ENCODE results near the gene ADAM19. TPM values are rescaled to one million over a fixed set of nuclear protein-coding genes. Genes with fewer than 3 reads are reported as not detected.

Gene ADAM19
- total and polyA plus RNA-seq, 2 of the 4 experiments (the other 2 are of a cell fraction): 35.5 to 49.2 TPM

DNA sequence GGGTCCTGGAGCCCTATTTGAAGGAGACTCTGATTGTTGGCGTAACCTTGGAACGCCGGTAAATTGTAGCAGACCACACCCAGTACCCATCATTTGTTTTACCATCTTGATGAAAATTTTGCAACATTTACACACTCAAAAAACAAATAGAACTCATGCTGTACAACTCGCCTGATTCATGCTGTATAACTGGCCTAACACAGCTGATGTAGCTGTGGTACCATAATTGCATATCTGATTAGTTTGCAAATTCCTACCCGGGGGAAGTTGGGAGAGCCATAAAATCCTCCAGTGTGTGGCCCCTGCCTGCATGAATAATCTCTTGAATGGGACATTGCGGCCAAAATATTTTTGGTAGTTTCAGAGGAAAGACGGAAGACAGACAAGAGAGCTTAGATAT is 105.9 kb downstream of the ADAM19 start:
- H2BK20ac ChIP-seq (ENCODE audit: low read depth, low read length): no peak overlapping the region
- H3K4me1 ChIP-seq (ENCODE audit: control insufficient read depth, insufficient read depth, low read length): peaks cover 11% of the 10 kb centered on the region; the same call in 1 of the 2 replicates
- no peak overlapping the region for H3K9ac ChIP-seq (ENCODE audit: low read depth, low read length)
- no TSS peak for BruUV-seq (replicated peaks)
- H2AFZ ChIP-seq (replicated peaks; ENCODE audit: low read length, poor library complexity): no peak overlapping the region
- POLR2A ChIA-PET (ENCODE audit: unreplicated experiment): no interaction called here
- H3K4me2 ChIP-seq (ENCODE audit: low read depth, low read length): no peak overlapping the region
- TF ChIP-seq CHD1 (IDR thresholded peaks at IDR 0.05; ENCODE audit: low read depth, low read length) (no peak), CEBPB (IDR thresholded peaks at IDR 0.05; ENCODE audit: low read depth, low read length) (no peak), FOS (IDR thresholded peaks at IDR 0.05; ENCODE audit: low read depth, low read length) (no peak), RAD21 (IDR thresholded peaks at IDR 0.05; ENCODE audit: low read length) (no peak), RCOR1 (IDR thresholded peaks at IDR 0.05; ENCODE audit: insufficient replicate concordance, low read length) (no peak), MXI1 (IDR thresholded peaks at IDR 0.05; ENCODE audit: borderline replicate concordance, low read depth, low read length) (no peak), POLR2A (IDR thresholded peaks at IDR 0.05; ENCODE audit: low read depth, low read length) (no peak), NFE2L2 (IDR thresholded peaks at IDR 0.05; ENCODE audit: low read depth, low read length) (no peak), BHLHE40 (IDR thresholded peaks at IDR 0.05; ENCODE audit: low read depth, low read length) (no peak), MAZ (IDR thresholded peaks at IDR 0.05; ENCODE audit: borderline replicate concordance, low read depth, low read length) (no peak), MAFK (IDR thresholded peaks at IDR 0.05; ENCODE audit: low read depth, low read length) (no peak), SMC3 (IDR thresholded peaks at IDR 0.05; ENCODE audit: low read depth, low read length) (no peak), RFX5 (IDR thresholded peaks at IDR 0.05; ENCODE audit: low read depth, low read length) (no peak)
- TF ChIP-seq, protein P1, sequence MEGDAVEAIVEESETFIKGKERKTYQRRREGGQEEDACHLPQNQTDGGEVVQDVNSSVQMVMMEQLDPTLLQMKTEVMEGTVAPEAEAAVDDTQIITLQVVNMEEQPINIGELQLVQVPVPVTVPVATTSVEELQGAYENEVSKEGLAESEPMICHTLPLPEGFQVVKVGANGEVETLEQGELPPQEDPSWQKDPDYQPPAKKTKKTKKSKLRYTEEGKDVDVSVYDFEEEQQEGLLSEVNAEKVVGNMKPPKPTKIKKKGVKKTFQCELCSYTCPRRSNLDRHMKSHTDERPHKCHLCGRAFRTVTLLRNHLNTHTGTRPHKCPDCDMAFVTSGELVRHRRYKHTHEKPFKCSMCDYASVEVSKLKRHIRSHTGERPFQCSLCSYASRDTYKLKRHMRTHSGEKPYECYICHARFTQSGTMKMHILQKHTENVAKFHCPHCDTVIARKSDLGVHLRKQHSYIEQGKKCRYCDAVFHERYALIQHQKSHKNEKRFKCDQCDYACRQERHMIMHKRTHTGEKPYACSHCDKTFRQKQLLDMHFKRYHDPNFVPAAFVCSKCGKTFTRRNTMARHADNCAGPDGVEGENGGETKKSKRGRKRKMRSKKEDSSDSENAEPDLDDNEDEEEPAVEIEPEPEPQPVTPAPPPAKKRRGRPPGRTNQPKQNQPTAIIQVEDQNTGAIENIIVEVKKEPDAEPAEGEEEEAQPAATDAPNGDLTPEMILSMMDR (conservative IDR thresholded peaks at IDR 0.05; ENCODE audit: low read depth, low read length): no peak
- TF ChIP-seq, protein P2, sequence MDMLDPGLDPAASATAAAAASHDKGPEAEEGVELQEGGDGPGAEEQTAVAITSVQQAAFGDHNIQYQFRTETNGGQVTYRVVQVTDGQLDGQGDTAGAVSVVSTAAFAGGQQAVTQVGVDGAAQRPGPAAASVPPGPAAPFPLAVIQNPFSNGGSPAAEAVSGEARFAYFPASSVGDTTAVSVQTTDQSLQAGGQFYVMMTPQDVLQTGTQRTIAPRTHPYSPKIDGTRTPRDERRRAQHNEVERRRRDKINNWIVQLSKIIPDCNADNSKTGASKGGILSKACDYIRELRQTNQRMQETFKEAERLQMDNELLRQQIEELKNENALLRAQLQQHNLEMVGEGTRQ (IDR thresholded peaks at IDR 0.05; ENCODE audit: low read depth, low read length): no peak
- TF ChIP-seq, protein P3, sequence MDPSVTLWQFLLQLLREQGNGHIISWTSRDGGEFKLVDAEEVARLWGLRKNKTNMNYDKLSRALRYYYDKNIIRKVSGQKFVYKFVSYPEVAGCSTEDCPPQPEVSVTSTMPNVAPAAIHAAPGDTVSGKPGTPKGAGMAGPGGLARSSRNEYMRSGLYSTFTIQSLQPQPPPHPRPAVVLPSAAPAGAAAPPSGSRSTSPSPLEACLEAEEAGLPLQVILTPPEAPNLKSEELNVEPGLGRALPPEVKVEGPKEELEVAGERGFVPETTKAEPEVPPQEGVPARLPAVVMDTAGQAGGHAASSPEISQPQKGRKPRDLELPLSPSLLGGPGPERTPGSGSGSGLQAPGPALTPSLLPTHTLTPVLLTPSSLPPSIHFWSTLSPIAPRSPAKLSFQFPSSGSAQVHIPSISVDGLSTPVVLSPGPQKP (IDR thresholded peaks at IDR 0.05; ENCODE audit: borderline replicate concordance, low read depth, low read length): no peak
- no peak overlapping the region for H4K8ac ChIP-seq (ENCODE audit: low read depth in 2 of 2, low read length in 2 of 2)
- dilution Hi-C loops (cut with HindIII; ENCODE audit: low sequenced_read_pairs, unreplicated experiment) (no loop called here), intact Hi-C loops (cut with micrococcal nuclease) (no loop called here), in situ Hi-C loops (cut with MboI; ENCODE audit: low sequenced_read_pairs) (no loop called here)
- H4K91ac ChIP-seq (ENCODE audit: insufficient read depth, low read depth, low read length): no peak overlapping the region
- H3K4me3 ChIP-seq (ENCODE audit: insufficient read depth, low read depth, low read length): no peak overlapping the region
- ATAC-seq (ENCODE audit: low read depth) (no peak), DNase-seq (no peak)
- H3K23ac ChIP-seq (ENCODE audit: low read depth, low read length): no peak overlapping the region
- H3K9me1 ChIP-seq (ENCODE audit: insufficient read depth, low read length): peaks cover 33% of the 10 kb centered on the region
- CTCF ChIA-PET: interaction anchor here (0.7 to 1.8 kb wide), 2 partner anchors 37 to 249 kb away, joined by 3 to 7 read pairs; no protein-coding TSS in a partner anchor
- no peak overlapping the region for H3K56ac ChIP-seq (ENCODE audit: extremely low read depth, insufficient read depth, low read length)
- H3K36me3 ChIP-seq (ENCODE audit: control insufficient read depth, insufficient read depth, low read length): peaks cover 4% of the 10 kb centered on the region
- H4K20me1 ChIP-seq (ENCODE audit: insufficient read depth, low read length): no peaks in the 10 kb centered on the region
- H2BK120ac ChIP-seq (ENCODE audit: low read depth, low read length): no peak overlapping the region
- H3K9me3 ChIP-seq (ENCODE audit: control insufficient read depth, insufficient read depth, low read length): no peaks in the 10 kb centered on the region
- no peak overlapping the region for H2BK5ac ChIP-seq (ENCODE audit: low read depth, low read length, poor library complexity, severe bottlenecking)
- no peaks in the 10 kb centered on the region for H3K27me3 ChIP-seq (ENCODE audit: control insufficient read depth, insufficient read depth, low read length)
- H3K79me1 ChIP-seq (ENCODE audit: low read depth in 1 of 2, low read length in 2 of 2): peaks cover 3 to 18% of the 10 kb centered on the region in 2 experiments
- H3K4ac ChIP-seq (ENCODE audit: low read depth, low read length): no peak overlapping the region
- H2AK5ac ChIP-seq (ENCODE audit: low read depth, low read length): no peak overlapping the region
- H3K18ac ChIP-seq (ENCODE audit: low read depth, low read length): no peak overlapping the region
- WGBS, 2 experiments (ENCODE audit: extremely low coverage in 2 of 2, insufficient read length in 1 of 2): no CpG with 5 or more reads among the region's 7 CpGs
- H4K5ac ChIP-seq (ENCODE audit: low read depth, low read length): no peak overlapping the region
- H3K14ac ChIP-seq (replicated peaks; ENCODE audit: low read depth, low read length): no peak overlapping the region
- no peak overlapping the region for H2AK9ac ChIP-seq (replicated peaks; ENCODE audit: low read depth, low read length, poor library complexity)
- H3K27ac ChIP-seq (ENCODE audit: insufficient read depth, low read length): no peak overlapping the region
- H2BK15ac ChIP-seq (ENCODE audit: low read depth, low read length): no peak overlapping the region
